H9 (cell line): ENCODE data around the gene IGF2BP2. TPM values are rescaled to one million over a fixed set of nuclear protein-coding genes. Genes with fewer than 3 reads are reported as not detected.

ENCODE experiments used
- DNase-seq: peaks from one replicate; pipeline ENCODE4 v3.0.0-alpha.2; 2017
- H2AFZ ChIP-seq: one replicate; pipeline ENCODE4 v1.6.1; 2013; ENCODE audit warnings: mild to moderate bottlenecking, low read length, control low read depth, moderate library complexity
- H2AK5ac ChIP-seq: 2 replicates; pipeline ENCODE4 v1.6.1; 2013; ENCODE audit warnings: low read length, control low read depth, mixed read lengths; ENCODE audit not compliant: insufficient read length
- H2BK120ac ChIP-seq: one replicate; pipeline ENCODE4 v1.6.1; 2013; ENCODE audit warnings: low read depth, mild to moderate bottlenecking, low read length, control low read depth, inconsistent platforms; ENCODE audit not compliant: poor library complexity, severe bottlenecking
- H2BK12ac ChIP-seq: 2 replicates; pipeline ENCODE4 v1.6.1; 2013; ENCODE audit warnings: low read length, control low read depth, mixed read lengths, low read depth; ENCODE audit not compliant: insufficient read length
- H2BK15ac ChIP-seq: 2 replicates; pipeline ENCODE4 v1.6.1; 2013; ENCODE audit warnings: low read depth, low read length, control low read depth
- H2BK20ac ChIP-seq: one replicate; pipeline ENCODE4 v1.6.1; 2013; ENCODE audit warnings: low read depth, mild to moderate bottlenecking, low read length, control low read depth, inconsistent platforms; ENCODE audit not compliant: poor library complexity, severe bottlenecking
- H2BK5ac ChIP-seq: 2 replicates; pipeline ENCODE4 v1.6.1; 2013; ENCODE audit warnings: low read length, control low read depth, mixed read lengths; ENCODE audit not compliant: insufficient read length
- H3K14ac ChIP-seq: 2 replicates; pipeline ENCODE4 v1.6.1; 2013; ENCODE audit warnings: low read length, control low read depth; ENCODE audit not compliant: insufficient read depth
- H3K18ac ChIP-seq: 2 replicates; pipeline ENCODE4 v1.6.1; 2013; ENCODE audit warnings: low read depth, mild to moderate bottlenecking, mixed read lengths, low read length, control low read depth; ENCODE audit not compliant: insufficient read length
- H3K23ac ChIP-seq: 2 replicates; pipeline ENCODE4 v1.6.1; 2013; ENCODE audit warnings: low read length, control low read depth, mixed read lengths, low read depth; ENCODE audit not compliant: insufficient read length
- H3K23me2 ChIP-seq: 2 replicates; pipeline ENCODE4 v1.6.1; 2013; ENCODE audit warnings: low read depth, mild to moderate bottlenecking, mixed read lengths, low read length, control low read depth; ENCODE audit not compliant: insufficient read length, poor library complexity, severe bottlenecking
- H3K27ac ChIP-seq: 2 replicates; pipeline ENCODE4 v1.5.1; 2013; ENCODE audit warnings: low read length, control low read depth, mixed read lengths, low read depth; ENCODE audit not compliant: insufficient read length
- H3K27me3 ChIP-seq: 2 replicates; pipeline ENCODE4 v1.6.1; 2013; ENCODE audit warnings: low read length, control low read depth, inconsistent platforms; ENCODE audit not compliant: insufficient read depth
- H3K4ac ChIP-seq: 2 replicates; pipeline ENCODE4 v1.6.1; 2013; ENCODE audit warnings: low read depth, mild to moderate bottlenecking, control low read depth, inconsistent platforms, low read length, moderate library complexity
- H3K4me1 ChIP-seq: 2 replicates; pipeline ENCODE4 v1.6.1; 2013; ENCODE audit warnings: low read length, control low read depth, inconsistent platforms; ENCODE audit not compliant: insufficient read depth
- H3K4me2 ChIP-seq: 2 replicates; pipeline ENCODE4 v1.6.1; 2013; ENCODE audit warnings: low read length, control low read depth, mixed read lengths; ENCODE audit not compliant: insufficient read length, insufficient read depth
- H3K56ac ChIP-seq: 2 replicates; pipeline ENCODE4 v1.6.1; 2013; ENCODE audit warnings: low read depth, mild to moderate bottlenecking, mixed read lengths, low read length, control low read depth; ENCODE audit not compliant: insufficient read length
- H3K79me1 ChIP-seq: 2 replicates; pipeline ENCODE4 v1.6.1; 2013; ENCODE audit warnings: low read depth, mild to moderate bottlenecking, moderate library complexity, low read length, control low read depth, inconsistent platforms; ENCODE audit not compliant: insufficient read depth, poor library complexity, severe bottlenecking
- H3K79me2 ChIP-seq: 2 replicates; pipeline ENCODE4 v1.6.1; 2013; ENCODE audit warnings: low read length, control low read depth, inconsistent platforms; ENCODE audit not compliant: insufficient read depth
- H3K9ac ChIP-seq: 2 replicates; pipeline ENCODE4 v1.6.1; 2013; ENCODE audit warnings: low read length, control low read depth, mixed read lengths; ENCODE audit not compliant: insufficient read length; ENCODE audit errors: extremely low read depth
- H3K9me3 ChIP-seq: one replicate; pipeline ENCODE4 v1.6.1; 2013; ENCODE audit warnings: low read depth, low read length, inconsistent platforms; ENCODE audit not compliant: control insufficient read depth
- H3T11ph ChIP-seq: one replicate; pipeline ENCODE4 v1.6.1; 2013; ENCODE audit warnings: mild to moderate bottlenecking, low read length, control low read depth, inconsistent platforms
- H4K20me1 ChIP-seq: one replicate; pipeline ENCODE4 v1.6.1; 2013; ENCODE audit not compliant: control insufficient read depth, insufficient read length, insufficient read depth
- H4K5ac ChIP-seq: 2 replicates; pipeline ENCODE4 v1.6.1; 2013; ENCODE audit warnings: low read depth, mild to moderate bottlenecking, mixed read lengths, low read length, control low read depth; ENCODE audit not compliant: insufficient read length
- H4K8ac ChIP-seq: replicated peaks from 2 replicates; pipeline ENCODE4 v1.6.1; 2013; ENCODE audit warnings: low read length, control low read depth, mixed read lengths, low read depth; ENCODE audit not compliant: insufficient read length
- H4K91ac ChIP-seq: 2 replicates; pipeline ENCODE4 v1.6.1; 2013; ENCODE audit warnings: low read depth, mild to moderate bottlenecking, moderate library complexity, mixed read lengths, low read length, control low read depth; ENCODE audit not compliant: insufficient read length
- H3K27ac Mint-ChIP-seq, 3 experiments: 2 replicates in 2 of 3; 3 replicates in 1 of 3; pipeline ENCODE4 v1.8.0; 2020 to 2021; ENCODE audit warnings: mixed read lengths in 3 of 3, mild to moderate bottlenecking in 1 of 3, moderate library complexity in 1 of 3
- H3K27me3 Mint-ChIP-seq: 2 replicates; pipeline ENCODE4 v1.8.0; 2021; ENCODE audit warnings: low read depth, mild to moderate bottlenecking, moderate library complexity, mixed read lengths
- H3K36me3 Mint-ChIP-seq, 3 experiments: 2 replicates in 2 of 3; 3 replicates in 1 of 3; pipeline ENCODE4 v1.8.0; 2020 to 2021; ENCODE audit warnings: low read depth in 3 of 3, mixed read lengths in 3 of 3; ENCODE audit not compliant: insufficient read depth in 1 of 3
- H3K4me1 Mint-ChIP-seq, 2 experiments: 2 replicates each; pipeline ENCODE4 v1.8.0; 2020; ENCODE audit warnings: mixed read lengths in 2 of 2
- H3K4me3 Mint-ChIP-seq, 2 experiments: 2 replicates in 1 of 2; 3 replicates in 1 of 2; pipeline ENCODE4 v1.8.0; 2020 to 2021; ENCODE audit warnings: mild to moderate bottlenecking in 2 of 2, mixed read lengths in 2 of 2, moderate library complexity in 1 of 2
- H3K9me3 Mint-ChIP-seq, 2 experiments: 2 replicates in 1 of 2; 3 replicates in 1 of 2; pipeline ENCODE4 v1.8.0; 2020; ENCODE audit warnings: mild to moderate bottlenecking in 2 of 2, mixed read lengths in 2 of 2, moderate library complexity in 1 of 2
- CTCF ChIP-seq: fragments of 200-600 bp; sonication (generic); conservative IDR thresholded peaks from 3 replicates; pipeline ENCODE4 v1.8.0; 2021; ENCODE audit warnings: antibody characterized with exemption, mild to moderate bottlenecking
- total RNA-seq: library from RNA; stranded (reverse); gene quantifications from 2 replicates; pipeline ENCODE4 v1.2.1, GENCODE V29; 2021

Gene IGF2BP2
- total RNA-seq, 1 experiment from 2014 or later, result 130 TPM

GRCh38 chr3:185831990-185832389 lies 7.1 kb upstream of the IGF2BP2 start:
- Histone ChIP-seq H2BK15ac (no peak overlapping the region), H3K4ac (no peak overlapping the region), H4K91ac (no peak overlapping the region), H3K79me2 (no peaks in the 10 kb centered on the region; the same call in 1 of the 2 replicates), H3K23ac (no peak overlapping the region), H3K14ac (no peak overlapping the region), H3K4me2 (no peak overlapping the region), H3K23me2 (no peaks in the 10 kb centered on the region), H3K79me1 (no peaks in the 10 kb centered on the region), H2AK5ac (no peak overlapping the region), H3K27ac (no peak overlapping the region), H3K18ac (no peak overlapping the region), H3K27me3 (no peaks in the 10 kb centered on the region), H2BK12ac (no peak overlapping the region), H2BK120ac (no peak overlapping the region), H2BK20ac (no peak overlapping the region), H2AFZ (no peak overlapping the region), H4K20me1 (no peaks in the 10 kb centered on the region), H4K8ac (no peak overlapping the region), H3K4me1 (no peaks in the 10 kb centered on the region), H3K9me3 (peaks cover 21% of the 10 kb centered on the region), H3K9ac (no peak overlapping the region), H2BK5ac (no peak overlapping the region), H4K5ac (no peak overlapping the region), H3T11ph (no peak overlapping the region), H3K56ac (no peak overlapping the region)
- Mint-ChIP-seq H3K9me3 (peaks cover 46 to 54% of the 10 kb centered on the region in 2 experiments), H3K27ac (no peak overlapping the region), H3K4me1 (no peaks in the 10 kb centered on the region), H3K36me3 (peaks cover 42 to 49% (median 49%) of the 10 kb centered on the region in 3 experiments), H3K27me3 (peaks cover 26% of the 10 kb centered on the region), H3K4me3 (no peak overlapping the region)
- no peak for DNase-seq
- no peak for TF ChIP-seq CTCF
